GM23248 (cell line): ENCODE results near the gene CD300H. TPM values are rescaled to one million over a fixed set of nuclear protein-coding genes. Genes with fewer than 3 reads are reported as not detected.

Experiments used
- DNase-seq: peaks from one replicate; pipeline ENCODE4 v3.0.0-alpha.2; 2015
- H2AFZ ChIP-seq: fragments of 200-600 bp; sonication (generic); 2 replicates; pipeline ENCODE4 v1.6.1; 2016; ENCODE audit warnings: antibody characterized with exemption
- H3F3A ChIP-seq: fragments of 200-600 bp; sonication (generic); 2 replicates; pipeline ENCODE4 v1.6.1; 2016; ENCODE audit warnings: mild to moderate bottlenecking, antibody characterized with exemption, mixed run types; ENCODE audit not compliant: insufficient read depth
- H3K27ac ChIP-seq: fragments of 200-600 bp; sonication (generic); 2 replicates; pipeline ENCODE4 v1.5.1; 2016; ENCODE audit warnings: mild to moderate bottlenecking
- H3K27me3 ChIP-seq: fragments of 200-600 bp; sonication (generic); replicated peaks from 2 replicates; pipeline ENCODE4 v1.6.1; 2016; ENCODE audit warnings: mild to moderate bottlenecking; ENCODE audit not compliant: insufficient read depth
- H3K36me3 ChIP-seq: fragments of 200-600 bp; sonication (generic); 2 replicates; pipeline ENCODE4 v1.6.1; 2016; ENCODE audit warnings: low read depth, mild to moderate bottlenecking
- H3K4me1 ChIP-seq: fragments of 200-600 bp; sonication (generic); 2 replicates; pipeline ENCODE4 v1.6.1; 2016; ENCODE audit warnings: mild to moderate bottlenecking; ENCODE audit not compliant: insufficient read depth
- H3K4me2 ChIP-seq: fragments of 200-600 bp; sonication (generic); one replicate; pipeline ENCODE4 v1.6.1; 2016; ENCODE audit warnings: mild to moderate bottlenecking; ENCODE audit not compliant: unreplicated experiment
- H3K4me3 ChIP-seq: fragments of 200-600 bp; sonication (generic); 2 replicates; pipeline ENCODE4 v1.5.1; 2016; ENCODE audit warnings: mild to moderate bottlenecking
- H3K79me2 ChIP-seq: fragments of 200-600 bp; sonication (generic); 2 replicates; pipeline ENCODE4 v1.6.1; 2016; ENCODE audit warnings: mild to moderate bottlenecking; ENCODE audit not compliant: insufficient read depth
- H3K9ac ChIP-seq: fragments of 200-600 bp; sonication (generic); 2 replicates; pipeline ENCODE4 v1.6.1; 2016; ENCODE audit warnings: mild to moderate bottlenecking
- H3K9me2 ChIP-seq: fragments of 200-600 bp; sonication (generic); 2 replicates; pipeline ENCODE4 v1.6.1; 2016; ENCODE audit warnings: mixed run types, mild to moderate bottlenecking, moderate library complexity; ENCODE audit not compliant: insufficient read depth
- H3K9me3 ChIP-seq: fragments of 200-600 bp; sonication (generic); one replicate; pipeline ENCODE4 v1.6.1; 2017; ENCODE audit warnings: low read depth
- H4K20me1 ChIP-seq: fragments of 200-600 bp; sonication (generic); 2 replicates; pipeline ENCODE4 v1.6.0; 2016; ENCODE audit not compliant: insufficient read depth
- EZH2 ChIP-seq: fragments of 200-600 bp; sonication (generic); IDR thresholded peaks from 2 replicates; pipeline ENCODE4 v1.6.1; 2018; ENCODE audit warnings: antibody characterized with exemption, mild to moderate bottlenecking; ENCODE audit not compliant: insufficient read depth, poor library complexity, severe bottlenecking
- EZH2phosphoT487 ChIP-seq: fragments of 200-600 bp; sonication (generic); IDR thresholded peaks from 2 replicates; pipeline ENCODE4 v1.6.1; 2018; ENCODE audit warnings: antibody characterized with exemption, moderate library complexity, mild to moderate bottlenecking, low read depth; ENCODE audit not compliant: insufficient read depth
- WGBS, 2 experiments: methylation state at CpG; one replicate each; pipeline ENCODE4 v1.1.6; 2015 to 2017; ENCODE audit warnings: low lambda C conversion rate in 2 of 2, low coverage in 1 of 2; ENCODE audit errors: missing lambda C conversion rate in 2 of 2; 5-methylcytosine and 5-hydroxymethylcytosine counted together
- in situ Hi-C: fragments of 300-500 bp; cut with MboI; formaldehyde crosslinking; loops from 2 replicates; pipeline ENCODE4 v1.15.0; 2020
- polyA plus RNA-seq: library from polyadenylated mRNA; unstranded; fragments of >200 nt; fragmentation: Nextera tagmentation; extraction: Ambion mirVana; gene quantifications from 2 replicates; pipeline ENCODE4 v1.2.1, GENCODE V29; 2016
- total RNA-seq: library from RNA; depleted of rRNA; stranded (reverse); fragments of >200 nt; shearing (Covaris generic); gene quantifications from 2 replicates; pipeline ENCODE4 v1.2.3, GENCODE V29; 2014

Gene CD300H
- total and polyA plus RNA-seq, 2 experiments from 2014 or later = not detected

- Histone ChIP-seq H3F3A (no peaks in the 10 kb centered on the region), H4K20me1 (no peaks in the 10 kb centered on the region), H3K4me2 (no peak overlapping the region), H3K79me2 (no peaks in the 10 kb centered on the region), H3K9ac (no peak overlapping the region), H3K4me3 (no peak overlapping the region), H3K36me3 (no peaks in the 10 kb centered on the region), H3K4me1 (no peaks in the 10 kb centered on the region), H2AFZ (no peak overlapping the region), H3K27me3 (no peaks in the 10 kb centered on the region), H3K9me3 (no peaks in the 10 kb centered on the region), H3K27ac (no peak overlapping the region), H3K9me2 (no peaks in the 10 kb centered on the region)
- no peak for DNase-seq
- in situ Hi-C loops = no loop called here
- TF ChIP-seq EZH2 (no peak), EZH2phosphoT487 (no peak)
- 74 to 79% methylated on average over 7 of the region's 7 CpGs for WGBS, 2 experiments
Measured at GRCh38 chr17:74547264-74547663, 20.0 kb downstream of the CD300H start.

DNA sequence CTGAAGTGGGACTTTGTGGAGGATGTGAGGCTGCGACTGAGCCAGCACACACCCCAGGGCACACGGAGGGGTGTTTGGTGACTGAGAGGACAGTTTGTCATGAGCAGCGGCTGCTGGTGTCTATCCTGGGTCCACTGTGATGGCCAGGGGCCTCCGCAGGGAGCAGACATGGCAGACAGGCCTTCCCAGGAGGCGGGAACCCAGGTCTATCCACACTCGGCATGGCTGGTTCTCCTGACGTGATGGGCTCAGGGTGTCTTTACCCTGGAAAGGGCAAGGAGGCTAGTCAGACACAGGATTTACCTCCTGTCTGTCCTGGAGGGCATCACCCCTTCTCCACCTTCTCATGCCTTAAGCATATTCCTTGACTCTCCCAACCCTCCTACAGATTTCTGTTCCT lies 20.7 kb downstream of the CD300H start:
- H2AFZ ChIP-seq = no peak overlapping the region
- H3K4me3 ChIP-seq = no peak overlapping the region
- H3K36me3 ChIP-seq = no peaks in the 10 kb centered on the region
- H3K27me3 ChIP-seq = no peaks in the 10 kb centered on the region
- H3K9ac ChIP-seq = no peak overlapping the region
- DNase-seq = no peak
- H3F3A ChIP-seq = no peaks in the 10 kb centered on the region
- no peak overlapping the region for H3K27ac ChIP-seq
- H4K20me1 ChIP-seq = no peaks in the 10 kb centered on the region
- H3K79me2 ChIP-seq = no peaks in the 10 kb centered on the region
- H3K9me3 ChIP-seq = no peaks in the 10 kb centered on the region
- H3K4me2 ChIP-seq = no peak overlapping the region
- 72 to 76% methylated on average over 7 of the region's 7 CpGs for WGBS, 2 experiments
- no peaks in the 10 kb centered on the region for H3K9me2 ChIP-seq
- in situ Hi-C loops = no loop called here
- no peaks in the 10 kb centered on the region for H3K4me1 ChIP-seq
- TF ChIP-seq EZH2phosphoT487 = no peak
- TF ChIP-seq EZH2 = no peak

GRCh38 chr17:74545843-74546230 lies 21.5 kb downstream of the CD300H start, which contains the start of gene CD300C:
Gene CD300C, minus strand, starts transcription at chr17:74546115. Its CDS starts 333 bp downstream, at chr17:74545782.
- peak within 1 kb of the TSS; percentile 50 for H2AFZ ChIP-seq
- no peak within 1 kb of the TSS for H3K4me3 ChIP-seq
- H3K9me2 ChIP-seq = no peaks in the 10 kb centered on the region
- no peaks in the 10 kb centered on the region for H3K9me3 ChIP-seq
- no peak within 1 kb of the TSS for H3K27ac ChIP-seq
- no peak within 1 kb of the TSS for H3K4me2 ChIP-seq
- TF ChIP-seq EZH2phosphoT487 (no peak), EZH2 (no peak)
- no peaks in the 10 kb centered on the region for H3K36me3 ChIP-seq
- 36% methylated on average over 5 of the region's 5 CpGs for WGBS, 2 experiments
- H3K79me2 ChIP-seq = no peaks in the 10 kb centered on the region
- H3F3A ChIP-seq = no peaks in the 10 kb centered on the region
- in situ Hi-C loops = no loop called here
- H3K9ac ChIP-seq = no peak within 1 kb of the TSS
- no peaks in the 10 kb centered on the region for H3K27me3 ChIP-seq
- no peaks in the 10 kb centered on the region for H4K20me1 ChIP-seq
- no peaks in the 10 kb centered on the region for H3K4me1 ChIP-seq
- peak; percentile 64 for DNase-seq

DNA sequence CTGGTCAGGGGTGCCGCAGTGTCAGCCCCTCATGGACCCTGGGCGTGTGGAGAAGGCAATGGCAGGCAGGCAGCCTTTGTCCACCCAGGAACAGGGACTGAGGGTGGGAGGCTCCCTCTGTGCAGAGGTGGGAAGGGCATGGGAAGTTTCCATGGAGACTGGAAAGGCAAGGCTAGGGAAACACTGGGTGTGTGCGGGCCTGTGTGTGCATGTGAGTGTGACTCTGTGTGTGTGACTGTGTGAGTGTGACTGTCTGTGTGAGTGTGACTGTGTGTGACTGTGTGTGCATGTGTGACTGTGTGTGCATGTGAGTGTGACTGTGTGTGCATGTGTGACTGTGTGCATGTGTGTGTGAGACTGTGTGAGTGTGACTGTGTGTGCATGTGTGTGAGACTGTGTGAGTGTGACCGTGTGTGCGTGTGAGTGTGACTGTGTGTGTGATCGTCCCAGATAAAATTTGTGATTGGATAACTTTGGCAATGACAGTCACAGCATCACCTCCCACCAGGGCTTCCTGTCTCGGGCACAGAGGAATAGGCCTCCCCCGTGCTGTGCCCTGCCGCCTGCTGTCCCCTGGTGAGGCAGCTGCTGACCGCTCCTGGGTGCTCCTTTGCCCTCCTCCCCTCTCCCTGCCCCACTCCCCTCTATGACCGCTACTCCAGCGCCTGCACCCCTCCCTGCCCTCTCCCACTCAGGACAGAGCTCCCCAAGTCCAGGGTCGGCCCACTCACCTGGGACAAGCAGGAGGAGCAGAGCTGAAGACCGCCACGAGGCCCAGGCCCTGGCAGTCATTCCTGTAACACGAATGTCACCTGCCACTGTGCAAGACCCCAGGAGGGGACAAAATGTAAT lies 22.1 kb downstream of the CD300H start:
- Histone ChIP-seq H3F3A (no peaks in the 10 kb centered on the region), H4K20me1 (no peaks in the 10 kb centered on the region), H3K4me1 (no peaks in the 10 kb centered on the region), H3K79me2 (no peaks in the 10 kb centered on the region), H2AFZ (peak overlapping the region; percentile 50), H3K9me2 (no peaks in the 10 kb centered on the region), H3K4me2 (no peak overlapping the region), H3K4me3 (no peak overlapping the region), H3K9me3 (no peaks in the 10 kb centered on the region), H3K9ac (no peak overlapping the region), H3K27me3 (no peaks in the 10 kb centered on the region), H3K36me3 (no peaks in the 10 kb centered on the region), H3K27ac (no peak overlapping the region)
- TF ChIP-seq EZH2 (no peak), EZH2phosphoT487 (no peak)
- 68 to 72% methylated on average over 13 to 16 of the region's 16 CpGs for WGBS, 2 experiments
- in situ Hi-C loops = no loop called here
- DNase-seq = no peak
